HUES6 (cell line): ENCODE measurements around the gene GPATCH2L.

ENCODE experiments used
- H3K27ac ChIP-seq: 2 replicates; pipeline ENCODE4 v1.7.0; 2013; ENCODE audit warnings: low read depth, mild to moderate bottlenecking, low read length, inconsistent platforms
- H3K27me3 ChIP-seq: 2 replicates; pipeline ENCODE4 v1.6.1; 2013; ENCODE audit warnings: low read length; ENCODE audit not compliant: control insufficient read depth, insufficient read depth
- H3K36me3 ChIP-seq: 2 replicates; pipeline ENCODE4 v1.6.1; 2013; ENCODE audit warnings: low read length; ENCODE audit not compliant: control insufficient read depth, insufficient read depth
- H3K4me1 ChIP-seq: 2 replicates; pipeline ENCODE4 v1.6.1; 2013; ENCODE audit warnings: low read length; ENCODE audit not compliant: control insufficient read depth, insufficient read depth
- H3K4me3 ChIP-seq: 2 replicates; pipeline ENCODE4 v1.5.1; 2013; ENCODE audit warnings: low read depth, low read length
- H3K9ac ChIP-seq: one replicate; pipeline ENCODE4 v1.6.1; 2013; ENCODE audit warnings: mild to moderate bottlenecking, low read length
- H3K9me3 ChIP-seq: 2 replicates; pipeline ENCODE4 v1.6.1; 2013; ENCODE audit warnings: low read depth, low read length; ENCODE audit not compliant: control insufficient read depth, insufficient read depth

GPATCH2L gene

GRCh38 chr14:76121089-76121748, 30.5 kb upstream of the GPATCH2L start:
- Histone ChIP-seq H3K9ac (no peak overlapping the region), H3K27ac (no peak overlapping the region), H3K4me1 (peaks cover 15% of the 10 kb centered on the region), H3K36me3 (no peaks in the 10 kb centered on the region), H3K27me3 (no peaks in the 10 kb centered on the region), H3K4me3 (no peak overlapping the region), H3K9me3 (0 out of 2 replicates have a peak, but pooled peaks cover 2% of the 10 kb centered on the region)

- H3K4me1 ChIP-seq = peaks cover 11% of the 10 kb centered on the region
- H3K27me3 ChIP-seq = no peaks in the 10 kb centered on the region
- H3K9me3 ChIP-seq = 0 out of 2 replicates have a peak, but pooled peaks cover 7% of the 10 kb centered on the region
- H3K4me3 ChIP-seq = no peak overlapping the region
- no peaks in the 10 kb centered on the region for H3K36me3 ChIP-seq
- H3K27ac ChIP-seq = no peak overlapping the region
- no peak overlapping the region for H3K9ac ChIP-seq
Measured at GRCh38 chr14:76123426-76124225, 28.1 kb upstream of the GPATCH2L start.

GRCh38 chr14:76125511-76125910, 26.2 kb upstream of the GPATCH2L start:
- H3K9me3 ChIP-seq = 0 out of 2 replicates have a peak, but pooled peaks cover 7% of the 10 kb centered on the region
- H3K4me1 ChIP-seq = peaks cover 11% of the 10 kb centered on the region
- no peaks in the 10 kb centered on the region for H3K36me3 ChIP-seq
- H3K9ac ChIP-seq = no peak overlapping the region
- peaks cover 8% of the 10 kb centered on the region for H3K27me3 ChIP-seq
- H3K27ac ChIP-seq = no peak overlapping the region
- no peak overlapping the region for H3K4me3 ChIP-seq

- Histone ChIP-seq H3K4me3 (no peak overlapping the region), H3K27ac (no peak overlapping the region), H3K9me3 (0 out of 2 replicates have a peak, but pooled peaks cover 7% of the 10 kb centered on the region), H3K27me3 (peaks cover 14% of the 10 kb centered on the region), H3K9ac (no peak overlapping the region), H3K36me3 (no peaks in the 10 kb centered on the region), H3K4me1 (peaks cover 14% of the 10 kb centered on the region)
Measured at GRCh38 chr14:76126076-76126475, 25.6 kb upstream of the GPATCH2L start.

GRCh38 chr14:76129851-76130576, 21.7 kb upstream of the GPATCH2L start:
- Histone ChIP-seq H3K4me1 (peaks cover 4% of the 10 kb centered on the region), H3K27me3 (peaks cover 47% of the 10 kb centered on the region), H3K27ac (no peak overlapping the region), H3K9ac (no peak overlapping the region), H3K36me3 (no peaks in the 10 kb centered on the region), H3K9me3 (0 out of 2 replicates have a peak, but pooled peaks cover 7% of the 10 kb centered on the region), H3K4me3 (no peak overlapping the region)

- no peaks in the 10 kb centered on the region for H3K36me3 ChIP-seq
- H3K4me3 ChIP-seq = no peak overlapping the region
- H3K27me3 ChIP-seq = peaks cover 60% of the 10 kb centered on the region
- no peak overlapping the region for H3K27ac ChIP-seq
- 0 out of 2 replicates have a peak, but pooled peaks cover 3% of the 10 kb centered on the region for H3K9me3 ChIP-seq
- H3K4me1 ChIP-seq = peaks cover 5% of the 10 kb centered on the region
- no peak overlapping the region for H3K9ac ChIP-seq
Measured at GRCh38 chr14:76131071-76131965, 20.4 kb upstream of the GPATCH2L start.

GRCh38 chr14:76133103-76133502, 18.6 kb upstream of the GPATCH2L start:
- Histone ChIP-seq H3K9ac (no peak overlapping the region), H3K27me3 (peaks cover 74% of the 10 kb centered on the region), H3K4me1 (peaks cover 18% of the 10 kb centered on the region), H3K36me3 (no peaks in the 10 kb centered on the region), H3K9me3 (no peaks in the 10 kb centered on the region), H3K27ac (no peak overlapping the region), H3K4me3 (no peak overlapping the region)

GRCh38 chr14:76134231-76134630, 17.5 kb upstream of the GPATCH2L start:
- no peak overlapping the region for H3K9ac ChIP-seq

GRCh38 chr14:76135722-76136121, 16.0 kb upstream of the GPATCH2L start:
- Histone ChIP-seq H3K9ac (no peak overlapping the region), H3K27ac (no peak overlapping the region), H3K4me1 (peaks cover 29% of the 10 kb centered on the region), H3K27me3 (peaks cover 88% of the 10 kb centered on the region), H3K4me3 (no peak overlapping the region), H3K9me3 (no peaks in the 10 kb centered on the region), H3K36me3 (no peaks in the 10 kb centered on the region)

More at GRCh38 chr14:76134231-76134630, 17.5 kb upstream of the GPATCH2L start:
- peaks cover 22% of the 10 kb centered on the region for H3K4me1 ChIP-seq
- no peaks in the 10 kb centered on the region for H3K36me3 ChIP-seq
- H3K9me3 ChIP-seq = no peaks in the 10 kb centered on the region
- H3K27ac ChIP-seq = no peak overlapping the region
- H3K27me3 ChIP-seq = peaks cover 83% of the 10 kb centered on the region
- no peak overlapping the region for H3K4me3 ChIP-seq

GRCh38 chr14:76136476-76137110, 15.1 kb upstream of the GPATCH2L start:
- H3K27ac ChIP-seq = no peak overlapping the region
- H3K9me3 ChIP-seq = no peaks in the 10 kb centered on the region
- no peak overlapping the region for H3K9ac ChIP-seq
- peaks cover 25% of the 10 kb centered on the region for H3K4me1 ChIP-seq
- no peak overlapping the region for H3K4me3 ChIP-seq
- peaks cover 80% of the 10 kb centered on the region for H3K27me3 ChIP-seq
- H3K36me3 ChIP-seq = no peaks in the 10 kb centered on the region
